Ascending aorta (tissue), 2 donors: ENCODE results near the gene GOLPH3. TPM values are rescaled to one million over a fixed set of nuclear protein-coding genes. Genes with fewer than 3 reads are reported as not detected.

Experiments used
- DNase-seq, 2 donors: peaks; one replicate each; pipeline ENCODE4 v3.0.0-alpha.2; 2019; ENCODE audit warnings: low spot score in 2 of 2
- H3K27ac ChIP-seq, 2 donors: fragments of 200-600 bp; sonication (generic); one replicate each; pipeline ENCODE4 v1.5.1; 2016 to 2017; ENCODE audit warnings: mild to moderate bottlenecking in 1 of 2
- H3K27me3 ChIP-seq: fragments of 200-600 bp; sonication (generic); one replicate; pipeline ENCODE4 v1.5.1; 2017
- H3K36me3 ChIP-seq, 2 donors: fragments of 200-600 bp; sonication (generic); one replicate each; pipeline ENCODE4 v1.5.1; 2016
- H3K4me1 ChIP-seq, 2 donors: fragments of 200-600 bp; sonication (generic); one replicate each; pipeline ENCODE4 v1.5.1; 2016 to 2017; ENCODE audit warnings: mild to moderate bottlenecking in 1 of 2
- H3K4me3 ChIP-seq, 2 donors: fragments of 200-600 bp; sonication (generic); one replicate each; pipeline ENCODE4 v1.5.1; 2016 to 2017; ENCODE audit warnings: mild to moderate bottlenecking in 1 of 2
- H3K9me3 ChIP-seq, 2 donors: fragments of 200-600 bp; sonication (generic); one replicate each; pipeline ENCODE4 v1.5.1; 2016
- intact Hi-C: fragments of 100-400 bp; cut with DNase I; formaldehyde crosslinking; loops from one replicate; pipeline ENCODE4 v1.15.1; 2023
- total RNA-seq: library from RNA; depleted of rRNA; stranded (reverse); fragments of >200 nt; gene quantifications from one replicate; pipeline ENCODE4 v1.1.0, GENCODE V29; 2016
- TF ChIP-seq, protein P1 (sequence below), 3 experiments: fragments of 200-600 bp in 2 of 3; fragments of 450-650 bp in 1 of 3; sonication (generic) in 2 of 3; IDR thresholded peaks; one replicate each; pipeline ENCODE4 v1.5.1; 2016 to 2019; ENCODE audit warnings: antibody characterized with exemption in 3 of 3, mild to moderate bottlenecking in 1 of 3, moderate library complexity in 1 of 3

The GOLPH3 gene
- total RNA-seq, 1 donor from 2014 or later = 171 TPM

DNA sequence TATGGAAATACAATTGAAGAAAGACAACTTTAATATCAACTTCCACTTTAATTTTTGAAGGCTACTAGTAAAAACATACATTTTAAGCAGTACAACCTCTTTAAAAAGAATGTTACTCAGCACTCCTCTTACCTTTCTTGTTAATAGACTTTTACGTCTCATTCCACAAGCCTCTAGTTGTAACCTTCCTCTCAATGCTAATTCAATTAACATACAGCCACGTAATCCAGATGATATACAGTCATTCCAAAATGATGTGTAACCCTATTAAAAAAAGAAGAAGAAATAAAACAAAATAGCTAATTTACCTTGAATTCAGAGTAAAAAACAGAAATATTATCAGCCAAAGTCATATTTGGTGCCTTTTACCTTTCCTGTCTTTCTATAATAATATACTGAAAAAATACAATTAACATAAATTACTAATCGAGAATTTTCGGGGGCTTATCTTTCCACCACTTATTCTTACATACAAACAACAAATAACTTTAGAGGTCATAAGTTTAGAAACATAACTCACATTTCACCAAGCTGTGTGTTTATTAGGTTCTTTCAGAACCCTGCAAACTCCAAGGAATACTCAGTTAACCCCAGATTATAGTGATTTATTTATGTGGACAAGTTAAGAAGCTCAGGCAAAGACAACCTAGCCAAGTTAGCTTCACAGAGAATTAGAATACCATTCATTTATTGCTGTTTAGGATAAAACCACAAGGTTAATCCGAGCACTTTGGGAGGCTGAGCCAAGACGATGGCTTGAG, 30.3 kb downstream of the GOLPH3 start:
- intact Hi-C loops = no loop called here
- Histone ChIP-seq H3K27me3 (no peaks in the 10 kb centered on the region), H3K4me1 (peaks cover 0 to 15% of the 10 kb centered on the region in 2 donors), H3K36me3 (peaks cover 0 to 6% of the 10 kb centered on the region in 2 donors), H3K27ac (no peak overlapping the region), H3K4me3 (no peak overlapping the region), H3K9me3 (no peaks in the 10 kb centered on the region)
- TF ChIP-seq, protein P1, sequence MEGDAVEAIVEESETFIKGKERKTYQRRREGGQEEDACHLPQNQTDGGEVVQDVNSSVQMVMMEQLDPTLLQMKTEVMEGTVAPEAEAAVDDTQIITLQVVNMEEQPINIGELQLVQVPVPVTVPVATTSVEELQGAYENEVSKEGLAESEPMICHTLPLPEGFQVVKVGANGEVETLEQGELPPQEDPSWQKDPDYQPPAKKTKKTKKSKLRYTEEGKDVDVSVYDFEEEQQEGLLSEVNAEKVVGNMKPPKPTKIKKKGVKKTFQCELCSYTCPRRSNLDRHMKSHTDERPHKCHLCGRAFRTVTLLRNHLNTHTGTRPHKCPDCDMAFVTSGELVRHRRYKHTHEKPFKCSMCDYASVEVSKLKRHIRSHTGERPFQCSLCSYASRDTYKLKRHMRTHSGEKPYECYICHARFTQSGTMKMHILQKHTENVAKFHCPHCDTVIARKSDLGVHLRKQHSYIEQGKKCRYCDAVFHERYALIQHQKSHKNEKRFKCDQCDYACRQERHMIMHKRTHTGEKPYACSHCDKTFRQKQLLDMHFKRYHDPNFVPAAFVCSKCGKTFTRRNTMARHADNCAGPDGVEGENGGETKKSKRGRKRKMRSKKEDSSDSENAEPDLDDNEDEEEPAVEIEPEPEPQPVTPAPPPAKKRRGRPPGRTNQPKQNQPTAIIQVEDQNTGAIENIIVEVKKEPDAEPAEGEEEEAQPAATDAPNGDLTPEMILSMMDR (IDR thresholded peaks at IDR 0.05) = no peak
- no peak for DNase-seq

DNA sequence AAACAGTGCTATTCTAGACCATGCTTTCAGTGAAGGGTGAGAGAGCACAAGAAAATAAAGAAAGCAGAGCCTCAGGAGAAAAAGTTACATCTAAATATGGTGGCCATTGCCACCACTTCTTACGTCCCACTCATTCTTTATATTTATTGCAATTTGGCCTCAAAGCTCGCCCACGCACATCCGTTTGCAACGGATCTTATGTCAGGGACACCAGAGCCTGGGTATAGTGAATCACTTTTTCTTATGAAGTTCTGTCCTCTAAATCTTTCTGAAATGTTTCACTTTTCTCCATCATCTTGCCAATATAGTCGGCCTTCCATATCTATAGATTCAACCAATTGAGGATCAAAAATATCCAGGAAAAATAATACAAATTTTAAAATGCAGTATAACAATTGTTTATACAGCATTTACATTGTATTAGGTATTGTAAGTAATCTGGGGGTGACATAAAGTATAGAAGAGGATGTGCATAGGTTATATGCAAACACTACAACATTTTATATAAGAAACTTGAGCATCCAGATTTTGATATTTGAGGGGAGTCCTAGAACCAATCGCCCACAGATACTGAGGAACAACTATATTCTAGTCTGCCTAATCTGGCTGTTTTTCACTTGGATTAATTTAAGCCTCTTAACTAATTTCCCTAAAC, 35.2 kb downstream of the GOLPH3 start:
- no peak overlapping the region for H3K4me3 ChIP-seq

DNA sequence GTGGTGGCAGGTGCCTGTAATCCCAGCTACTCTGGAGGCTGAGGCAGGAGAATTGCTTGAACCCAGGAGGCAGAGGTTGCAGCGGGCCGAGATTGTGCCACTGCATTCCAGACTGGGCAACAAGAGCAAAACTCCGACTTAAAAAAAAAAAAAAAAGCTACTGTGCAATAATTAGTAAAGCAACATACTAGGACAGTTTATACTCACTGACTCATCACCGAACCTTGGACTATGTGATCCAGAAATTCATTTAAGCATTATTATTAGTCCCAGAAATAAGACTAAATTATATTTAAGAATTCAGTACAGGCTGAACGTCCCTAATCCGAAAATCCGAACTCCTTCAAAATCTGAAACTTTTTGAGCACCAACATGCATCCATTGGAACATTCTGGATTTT, 37.8 kb downstream of the GOLPH3 start:
- intact Hi-C loops = no loop called here
- TF ChIP-seq, protein P1 (IDR thresholded peaks at IDR 0.05) = no peak
- H3K9me3 ChIP-seq = no peaks in the 10 kb centered on the region
- peaks cover 14 to 20% of the 10 kb centered on the region in 2 donors for H3K36me3 ChIP-seq
- no peaks in the 10 kb centered on the region for H3K4me1 ChIP-seq
- DNase-seq = no peak
- no peak overlapping the region for H3K4me3 ChIP-seq
- no peaks in the 10 kb centered on the region for H3K27me3 ChIP-seq
- no peak overlapping the region for H3K27ac ChIP-seq

More for the DNA sequence above, 35.2 kb downstream of the GOLPH3 start:
- no peak for DNase-seq
- intact Hi-C loops = no loop called here
- Histone ChIP-seq H3K36me3 (peaks cover 14 to 18% of the 10 kb centered on the region in 2 donors), H3K27me3 (no peaks in the 10 kb centered on the region), H3K4me1 (no peaks in the 10 kb centered on the region), H3K9me3 (no peaks in the 10 kb centered on the region), H3K27ac (no peak overlapping the region)
- TF ChIP-seq, protein P1 (IDR thresholded peaks at IDR 0.05) = no peak

DNA sequence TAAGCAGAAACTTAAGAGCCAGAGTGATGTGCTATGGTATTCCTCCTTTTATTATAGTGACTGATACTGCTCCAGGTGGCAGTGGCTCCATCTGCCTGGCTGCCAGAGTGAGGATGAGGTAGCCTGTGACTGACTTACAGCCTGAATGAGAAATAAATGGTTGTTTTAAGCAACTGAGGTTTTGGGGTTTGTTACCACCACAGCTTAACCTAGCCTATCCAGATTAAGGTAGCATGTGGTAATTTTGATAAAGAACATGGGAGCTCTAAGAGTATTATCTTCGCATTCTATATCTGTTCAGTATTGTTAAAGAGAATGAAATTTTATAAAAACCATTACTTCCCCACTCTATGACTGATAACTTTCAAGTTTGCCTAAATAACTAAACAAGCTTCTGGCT, 39.0 kb downstream of the GOLPH3 start:
- intact Hi-C loops = no loop called here
- Histone ChIP-seq H3K27me3 (no peaks in the 10 kb centered on the region), H3K4me3 (no peak overlapping the region), H3K9me3 (no peaks in the 10 kb centered on the region), H3K36me3 (peaks cover 14 to 20% of the 10 kb centered on the region in 2 donors), H3K4me1 (peaks cover 0 to 4% of the 10 kb centered on the region in 2 donors), H3K27ac (no peak overlapping the region)
- DNase-seq = no peak
- TF ChIP-seq, protein P1 (IDR thresholded peaks at IDR 0.05) = no peak

DNA sequence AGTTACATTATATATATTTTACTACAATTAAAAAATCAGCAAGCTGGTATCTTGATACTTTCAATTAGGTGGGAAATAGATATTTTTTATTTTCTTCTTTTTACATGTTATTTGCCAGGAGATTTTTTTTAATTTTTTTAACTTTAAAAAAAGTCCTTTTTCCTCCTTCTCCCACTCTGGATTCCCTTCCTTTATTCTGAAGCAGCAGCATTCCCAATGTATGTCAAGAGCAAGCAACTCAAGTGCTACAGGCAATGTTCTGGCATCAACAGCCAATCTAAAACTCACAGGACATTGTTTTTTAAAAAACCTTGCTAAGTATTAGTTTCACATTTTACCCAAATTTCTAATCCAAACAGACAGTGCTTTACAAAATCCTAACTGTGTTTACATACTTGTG, 41.4 kb downstream of the GOLPH3 start:
- Histone ChIP-seq H3K27me3 (no peaks in the 10 kb centered on the region), H3K36me3 (peaks cover 8 to 20% of the 10 kb centered on the region in 2 donors), H3K27ac (no peak overlapping the region), H3K4me3 (no peak overlapping the region), H3K9me3 (no peaks in the 10 kb centered on the region), H3K4me1 (peaks cover 0 to 9% of the 10 kb centered on the region in 2 donors)
- TF ChIP-seq, protein P1 (IDR thresholded peaks at IDR 0.05) = no peak
- intact Hi-C loops = no loop called here
- no peak for DNase-seq
